ENCODE data around the gene ZNF611.
"Not testable (repeated sequence)": the region's sequence is repeated elsewhere in the genome, so short reads cannot be mapped to it uniquely, and the experiment has no call there.

Gene ZNF611

GRCh38 chr19:52735734-52736133 lies 890 bp upstream of the ZNF611 start:
- no peak overlapping the region for H3K4me2 ChIP-seq (ENCODE audit: low read length)

GRCh38 chr19:52734331-52734892 lies 432 bp downstream of the ZNF611 start:
- Histone ChIP-seq H3K4me1 (ENCODE audit: control insufficient read depth, low read length) (peaks cover 14% of the 10 kb centered on the region), H3K79me2 (ENCODE audit: control insufficient read depth, low read length) (peaks cover 27% of the 10 kb centered on the region), H3K9me2 (replicated peaks; ENCODE audit: control insufficient read depth, low read length) (no peaks in the 10 kb centered on the region), H3K27ac (ENCODE audit: low read depth, low read length) (peak overlapping the region; percentile 31), H3K4me2 (ENCODE audit: low read length) (peak overlapping the region; percentile 87), H3K27me3 (ENCODE audit: control insufficient read depth, low read length) (no peaks in the 10 kb centered on the region), H3K4me3 (ENCODE audit: low read length) (peak overlapping the region; percentile 86), H3K9me3 (ENCODE audit: control insufficient read depth, insufficient read depth, low read length) (0 out of 2 replicates have a peak, but pooled peaks cover 3% of the 10 kb centered on the region), H3F3A (ENCODE audit: control insufficient read depth, insufficient read depth) (no peaks in the 10 kb centered on the region), H3K36me3 (ENCODE audit: control insufficient read depth, low read length) (peaks cover 4% of the 10 kb centered on the region), H4K20me1 (ENCODE audit: control insufficient read depth, insufficient read depth, low read depth, low read length) (no peaks in the 10 kb centered on the region)
- TF ChIP-seq EZH2phosphoT487 (IDR thresholded peaks at IDR 0.05; ENCODE audit: borderline replicate concordance, low read length) (no peak), CTCF (IDR thresholded peaks at IDR 0.05; ENCODE audit: low read depth, low read length, poor library complexity, severe bottlenecking) (no peak)

More at GRCh38 chr19:52735734-52736133, 890 bp upstream of the ZNF611 start:
- Histone ChIP-seq H3K27me3 (ENCODE audit: control insufficient read depth, low read length) (no peaks in the 10 kb centered on the region), H3F3A (ENCODE audit: control insufficient read depth, insufficient read depth) (no peaks in the 10 kb centered on the region), H3K36me3 (ENCODE audit: control insufficient read depth, low read length) (peaks cover 4% of the 10 kb centered on the region), H3K4me3 (ENCODE audit: low read length) (no peak overlapping the region), H3K27ac (ENCODE audit: low read depth, low read length) (no peak overlapping the region), H4K20me1 (ENCODE audit: control insufficient read depth, insufficient read depth, low read depth, low read length) (no peaks in the 10 kb centered on the region), H3K9me3 (ENCODE audit: control insufficient read depth, insufficient read depth, low read length) (0 out of 2 replicates have a peak, but pooled peaks cover 3% of the 10 kb centered on the region), H3K79me2 (ENCODE audit: control insufficient read depth, low read length) (peaks cover 23% of the 10 kb centered on the region), H3K4me1 (ENCODE audit: control insufficient read depth, low read length) (peaks cover 14% of the 10 kb centered on the region), H3K9me2 (replicated peaks; ENCODE audit: control insufficient read depth, low read length) (no peaks in the 10 kb centered on the region)
- no peak for TF ChIP-seq CTCF (IDR thresholded peaks at IDR 0.05; ENCODE audit: low read depth, low read length, poor library complexity, severe bottlenecking)

- H3K79me2 ChIP-seq (ENCODE audit: control insufficient read depth, low read length); H3K9me2 ChIP-seq (replicated peaks; ENCODE audit: control insufficient read depth, low read length); H3K27ac ChIP-seq (ENCODE audit: low read depth, low read length); H3K4me3 ChIP-seq (ENCODE audit: low read length); H3K27me3 ChIP-seq (ENCODE audit: control insufficient read depth, low read length); H4K20me1 ChIP-seq (ENCODE audit: control insufficient read depth, insufficient read depth, low read depth, low read length); H3K4me1 ChIP-seq (ENCODE audit: control insufficient read depth, low read length); H3K9me3 ChIP-seq (ENCODE audit: control insufficient read depth, insufficient read depth, low read length); H3K4me2 ChIP-seq (ENCODE audit: low read length); H3F3A ChIP-seq (ENCODE audit: control insufficient read depth, insufficient read depth): not testable (repeated sequence)
- H3K36me3 ChIP-seq (ENCODE audit: control insufficient read depth, low read length) = peaks cover 42% of the 10 kb centered on the region
Observed at GRCh38 chr19:52726051-52726450, 8.8 kb downstream of the ZNF611 start.

- no peak overlapping the region for H3K4me2 ChIP-seq (ENCODE audit: low read length)
- peaks cover 5% of the 10 kb centered on the region; the same call in 1 of the 2 replicates for H3K79me2 ChIP-seq (ENCODE audit: control insufficient read depth, low read length)
- H3K9me2 ChIP-seq (replicated peaks; ENCODE audit: control insufficient read depth, low read length) = no peaks in the 10 kb centered on the region
- no peaks in the 10 kb centered on the region for H3K9me3 ChIP-seq (ENCODE audit: control insufficient read depth, insufficient read depth, low read length)
- peaks cover 46% of the 10 kb centered on the region for H3K36me3 ChIP-seq (ENCODE audit: control insufficient read depth, low read length)
- H3K27ac ChIP-seq (ENCODE audit: low read depth, low read length) = no peak overlapping the region
- H3F3A ChIP-seq (ENCODE audit: control insufficient read depth, insufficient read depth) = no peaks in the 10 kb centered on the region
- H3K4me3 ChIP-seq (ENCODE audit: low read length) = no peak overlapping the region
- no peaks in the 10 kb centered on the region for H4K20me1 ChIP-seq (ENCODE audit: control insufficient read depth, insufficient read depth, low read depth, low read length)
- TF ChIP-seq EZH2phosphoT487 (IDR thresholded peaks at IDR 0.05; ENCODE audit: borderline replicate concordance, low read length) (no peak), CTCF (IDR thresholded peaks at IDR 0.05; ENCODE audit: low read depth, low read length, poor library complexity, severe bottlenecking) (no peak)
- H3K27me3 ChIP-seq (ENCODE audit: control insufficient read depth, low read length) = no peaks in the 10 kb centered on the region
- no peaks in the 10 kb centered on the region for H3K4me1 ChIP-seq (ENCODE audit: control insufficient read depth, low read length)
Observed at GRCh38 chr19:52725528-52725961, 9.3 kb downstream of the ZNF611 start.

Data from DOHH2 (cell line).